Left lung (tissue), 10 donors: ENCODE results near the gene TREM2. TPM values are rescaled to one million over a fixed set of nuclear protein-coding genes. Genes with fewer than 3 reads are reported as not detected.

Source experiments
- ATAC-seq: fragments of 200-7000 bp; cut with Tn5 transposase; one replicate; pipeline ENCODE4 v1.9.1; 2020; ENCODE audit warnings: moderate library complexity
- DNase-seq, 4 donors: peaks; one replicate each; pipeline ENCODE4 v3.0.0-alpha.2; 2013 to 2020
- H3K27ac ChIP-seq, 2 donors: fragments of 200-600 bp; sonication (generic) in 1 of 2; one replicate each; pipeline versions ENCODE4 v1.5.0 to v1.8.0; 2020 to 2021
- H3K27me3 ChIP-seq, 2 donors: fragments of 200-600 bp; sonication (generic) in 1 of 2; one replicate each; pipeline versions ENCODE4 v1.5.0 to v1.8.0; 2020 to 2021
- H3K36me3 ChIP-seq, 2 donors: fragments of 200-600 bp; sonication (generic) in 1 of 2; one replicate each; pipeline versions ENCODE4 v1.5.0 to v1.8.0; 2020 to 2021
- H3K4me1 ChIP-seq, 2 donors: fragments of 200-600 bp; one replicate each; pipeline ENCODE4 v1.8.0; 2021
- H3K4me3 ChIP-seq, 2 donors: fragments of 200-600 bp; sonication (generic) in 1 of 2; one replicate each; pipeline versions ENCODE4 v1.5.0 to v1.8.0; 2020 to 2021; ENCODE audit warnings: mild to moderate bottlenecking in 1 of 2
- H3K9me3 ChIP-seq, 2 donors: fragments of 200-600 bp; sonication (generic) in 1 of 2; one replicate each; pipeline versions ENCODE4 v1.5.0 to v1.8.0; 2020 to 2021
- CTCF ChIP-seq, 2 donors: fragments of 200-600 bp; sonication (generic) in 1 of 2; IDR thresholded peaks; one replicate each; pipeline versions ENCODE4 v1.5.0 to v1.8.0; 2021; ENCODE audit warnings: antibody characterized with exemption in 2 of 2
- intact Hi-C, 2 donors: fragments of 100-400 bp; cut with DNase I; formaldehyde crosslinking; loops; one replicate each; pipeline versions ENCODE4 v1.11.2 to v1.14.2; 2022
- polyA plus RNA-seq, 6 donors: library from polyadenylated mRNA; unstranded; fragments of 120-200 nt; gene quantifications; one replicate each; pipeline ENCODE4 v1.2.1, GENCODE V29; 2013; ENCODE audit not compliant: insufficient read length in 6 of 6
- total RNA-seq, 2 donors: library from RNA; stranded (reverse); fragmentation: NEBNext Ultra II Directional; extraction: Animal tissue kit (Norgen Biotek cat#: 25700); gene quantifications; one replicate each; pipeline ENCODE4 v1.2.1, GENCODE V29; 2021
- donor health status: DM: no; HTN: yes; CAD: no.
- donor health status: DM: no; HTN: no; CAD: no.

Gene TREM2
- total and polyA plus RNA-seq, 8 donors: 0.20 to 29.2 (median 0.57) TPM; not detected in 1

DNA sequence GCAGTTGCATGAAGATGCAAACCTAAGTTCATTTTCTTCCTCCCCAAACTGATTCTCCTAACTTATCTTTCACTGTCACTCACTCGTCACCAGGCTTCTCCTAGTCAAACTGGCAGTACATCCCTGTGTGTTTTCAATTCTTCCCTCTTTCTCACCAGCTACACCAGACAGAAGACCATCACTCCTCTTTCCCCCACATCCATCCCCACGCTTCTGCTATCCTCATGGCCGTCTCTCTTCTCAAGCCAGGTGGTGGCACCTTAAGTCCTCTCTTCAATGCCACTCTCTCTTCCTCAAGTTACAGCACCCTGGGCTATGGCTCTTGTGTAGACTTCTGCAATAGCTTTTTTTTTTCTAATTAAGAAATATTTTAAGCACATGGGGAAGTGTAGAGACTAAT, 14.4 kb upstream of the TREM2 start:
- Histone ChIP-seq H3K36me3 (no peaks in the 10 kb centered on the region), H3K27me3 (peaks cover 4 to 37% of the 10 kb centered on the region in 2 donors), H3K27ac (no peak overlapping the region), H3K9me3 (no peaks in the 10 kb centered on the region), H3K4me3 (no peak overlapping the region), H3K4me1 (peaks cover 0 to 5% of the 10 kb centered on the region in 2 donors)
- ATAC-seq: no peak
- TF ChIP-seq CTCF (IDR thresholded peaks at IDR 0.05): no peak
- no peak for DNase-seq
- intact Hi-C loops: no loop called here

GRCh38 chr6:41176189-41176588, 13.3 kb upstream of the TREM2 start:
- peaks cover 4 to 37% of the 10 kb centered on the region in 2 donors for H3K27me3 ChIP-seq
- ATAC-seq (no peak), DNase-seq (no peak)
- intact Hi-C loops: no loop called here
- no peak overlapping the region for H3K27ac ChIP-seq
- no peak for TF ChIP-seq CTCF (IDR thresholded peaks at IDR 0.05)
- H3K4me3 ChIP-seq: no peak overlapping the region
- no peaks in the 10 kb centered on the region for H3K36me3 ChIP-seq
- no peaks in the 10 kb centered on the region for H3K4me1 ChIP-seq
- no peaks in the 10 kb centered on the region for H3K9me3 ChIP-seq

- TF ChIP-seq CTCF (IDR thresholded peaks at IDR 0.05): no peak
- ATAC-seq (no peak), DNase-seq (no peak)
- no peak overlapping the region for H3K27ac ChIP-seq
- H3K4me1 ChIP-seq: no peaks in the 10 kb centered on the region
- H3K9me3 ChIP-seq: no peaks in the 10 kb centered on the region
- H3K36me3 ChIP-seq: no peaks in the 10 kb centered on the region
- intact Hi-C loops: no loop called here
- peaks cover 0 to 29% of the 10 kb centered on the region in 2 donors for H3K27me3 ChIP-seq
- no peak overlapping the region for H3K4me3 ChIP-seq
These were observed 12.2 kb upstream of the TREM2 start for GRCh38 chr6:41175084-41175483.

- Histone ChIP-seq H3K9me3 (no peaks in the 10 kb centered on the region), H3K4me1 (no peaks in the 10 kb centered on the region), H3K36me3 (no peaks in the 10 kb centered on the region), H3K27ac (no peak overlapping the region), H3K4me3 (no peak overlapping the region), H3K27me3 (peaks cover 0 to 27% of the 10 kb centered on the region in 2 donors)
- TF ChIP-seq CTCF (IDR thresholded peaks at IDR 0.05): no peak
- no peak for ATAC-seq
- intact Hi-C loops: no loop called here
- DNase-seq: no peak
These were observed 11.7 kb upstream of the TREM2 start for GRCh38 chr6:41174610-41175009.

- Histone ChIP-seq H3K36me3 (no peaks in the 10 kb centered on the region), H3K27ac (no peak overlapping the region), H3K9me3 (no peaks in the 10 kb centered on the region), H3K27me3 (peaks cover 0 to 10% of the 10 kb centered on the region in 2 donors), H3K4me1 (no peaks in the 10 kb centered on the region), H3K4me3 (no peak overlapping the region)
- no peak for TF ChIP-seq CTCF (IDR thresholded peaks at IDR 0.05)
- no peak for ATAC-seq
- intact Hi-C loops: no loop called here
- DNase-seq: no peak
These were observed 9.0 kb upstream of the TREM2 start for GRCh38 chr6:41171908-41172307.
